GM10248 (cell line): ENCODE results near the gene MYOG.

Experiments used
- CTCF ChIA-PET: fragments of 300-600 bp; sonication (Branson Sonifier 250); formaldehyde crosslinking; extraction: SDS; loops from one replicate; lab custom pipeline; 2021; ENCODE audit warnings: antibody characterized with exemption; lab: Yijun Ruan, JAX
- POLR2A ChIA-PET: fragments of 350-650 bp; sonication (Branson Sonifier 250); formaldehyde crosslinking; extraction: SDS; loops from one replicate; lab custom pipeline; 2020; ENCODE audit warnings: antibody characterized with exemption; lab: Yijun Ruan, JAX
- DNase-seq: peaks from one replicate; pipeline ENCODE4 v3.0.0; 2012; ENCODE audit errors: extremely low spot score
- CTCF ChIP-seq: IDR thresholded peaks from 2 replicates; pipeline ENCODE4 v1.5.1; 2012; ENCODE audit warnings: mild to moderate bottlenecking, low read depth; ENCODE audit errors: extremely low read depth, missing control alignments, control extremely low read depth

MYOG gene

GRCh38 chr1:203085528-203086406 is at the start of gene MYOG:
Gene MYOG (minus strand): TSS chr1:203086012. CDS start chr1:203085961, 51 bp downstream.
- no peak for DNase-seq
- TF ChIP-seq CTCF = no peak
- ChIA-PET POLR2A (no interaction called here), CTCF (interaction anchor here (0.8 to 3.4 kb wide), 10 partner anchors 9 to 183 kb away, joined by 3 to 24 read pairs (median 4); no protein-coding TSS in a partner anchor)

- ChIA-PET CTCF (interaction anchor here (0.9 to 3.4 kb wide), 9 partner anchors 11 to 82 kb away, joined by 3 to 11 read pairs (median 5); no protein-coding TSS in a partner anchor), POLR2A (no interaction called here)
- TF ChIP-seq CTCF = no peak
- no peak for DNase-seq
These were observed 48.3 kb upstream of the MYOG start for GRCh38 chr1:203133970-203134725.

GRCh38 chr1:203131548-203132200 is 45.9 kb upstream of the MYOG start:
- no peak for TF ChIP-seq CTCF
- DNase-seq = no peak
- POLR2A ChIA-PET = no interaction called here
- CTCF ChIA-PET = interaction anchor here (1.0 to 3.4 kb wide), 4 partner anchors 9 to 136 kb away, joined by 3 to 11 read pairs (median 6); no protein-coding TSS in a partner anchor

GRCh38 chr1:203130358-203130985 is 44.7 kb upstream of the MYOG start:
- ChIA-PET CTCF (interaction anchor here (0.7 to 1.6 kb wide), 4 partner anchors 12 to 88 kb away, joined by 3 to 6 read pairs (median 4); no protein-coding TSS in a partner anchor), POLR2A (no interaction called here)
- TF ChIP-seq CTCF = no peak
- no peak for DNase-seq

- POLR2A ChIA-PET = no interaction called here
- no peak for TF ChIP-seq CTCF
- CTCF ChIA-PET = interaction anchor here (0.7 to 1.9 kb wide), 5 partner anchors 11 to 89 kb away, joined by 3 to 8 read pairs (median 4); no protein-coding TSS in a partner anchor
- no peak for DNase-seq
These were observed 43.9 kb upstream of the MYOG start for GRCh38 chr1:203129501-203130231.
